ENCODE measurements around the gene PIP5K1B. TPM values are rescaled to one million over a fixed set of nuclear protein-coding genes. Genes with fewer than 3 reads are reported as not detected.
"Not testable (repeated sequence)": the region's sequence is repeated elsewhere in the genome, so short reads cannot be mapped to it uniquely, and the experiment has no call there.

The PIP5K1B gene, protein sequence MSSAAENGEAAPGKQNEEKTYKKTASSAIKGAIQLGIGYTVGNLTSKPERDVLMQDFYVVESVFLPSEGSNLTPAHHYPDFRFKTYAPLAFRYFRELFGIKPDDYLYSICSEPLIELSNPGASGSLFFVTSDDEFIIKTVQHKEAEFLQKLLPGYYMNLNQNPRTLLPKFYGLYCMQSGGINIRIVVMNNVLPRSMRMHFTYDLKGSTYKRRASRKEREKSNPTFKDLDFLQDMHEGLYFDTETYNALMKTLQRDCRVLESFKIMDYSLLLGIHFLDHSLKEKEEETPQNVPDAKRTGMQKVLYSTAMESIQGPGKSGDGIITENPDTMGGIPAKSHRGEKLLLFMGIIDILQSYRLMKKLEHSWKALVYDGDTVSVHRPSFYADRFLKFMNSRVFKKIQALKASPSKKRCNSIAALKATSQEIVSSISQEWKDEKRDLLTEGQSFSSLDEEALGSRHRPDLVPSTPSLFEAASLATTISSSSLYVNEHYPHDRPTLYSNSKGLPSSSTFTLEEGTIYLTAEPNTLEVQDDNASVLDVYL
- total RNA-seq (ENCODE audit: insufficient read depth, low replicate concordance): 14.9 TPM

DNA sequence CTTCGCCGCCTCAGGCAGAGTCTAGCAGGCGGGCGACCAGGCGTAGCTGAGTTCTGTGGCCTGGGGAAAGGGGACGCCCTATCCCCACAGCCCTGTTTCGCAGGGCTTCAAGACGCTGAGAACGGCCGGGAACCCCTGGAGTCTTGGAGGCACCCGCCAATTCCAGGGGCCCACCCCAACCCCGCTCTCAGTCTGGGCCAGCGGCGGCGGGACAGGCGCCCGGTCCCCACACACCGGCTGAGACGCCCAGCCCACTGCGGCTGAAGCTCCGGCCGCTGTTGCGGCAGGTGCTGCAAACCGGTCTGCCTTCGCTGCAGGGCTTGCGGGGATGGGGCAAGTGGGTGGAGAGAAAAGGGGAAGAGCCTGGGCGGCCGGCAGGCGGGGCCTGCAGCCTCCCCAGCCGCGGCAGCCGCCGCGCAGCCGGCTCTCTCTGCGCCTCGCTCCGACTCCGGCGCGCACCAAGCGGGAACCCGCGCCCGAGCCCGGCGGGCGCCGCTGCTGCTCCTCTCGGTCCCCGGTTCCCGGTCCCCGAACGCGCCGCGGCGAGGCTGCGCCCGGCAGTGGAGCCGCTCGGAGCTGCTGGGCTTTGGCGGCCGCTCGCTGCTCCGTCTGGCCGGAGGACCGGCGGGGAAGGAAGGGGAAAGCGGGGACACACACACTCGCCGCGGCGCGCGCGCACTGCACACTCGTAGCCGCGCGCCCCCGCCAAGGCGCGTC, at the start of gene PIP5K1B:
PIP5K1B (plus strand) TSS at position 427 of the 717 bp plus-strand sequence. CDS start 117,375 bp downstream, outside the sequence.
- DNase-seq (ENCODE audit: low spot score): peak; percentile 80

DNA sequence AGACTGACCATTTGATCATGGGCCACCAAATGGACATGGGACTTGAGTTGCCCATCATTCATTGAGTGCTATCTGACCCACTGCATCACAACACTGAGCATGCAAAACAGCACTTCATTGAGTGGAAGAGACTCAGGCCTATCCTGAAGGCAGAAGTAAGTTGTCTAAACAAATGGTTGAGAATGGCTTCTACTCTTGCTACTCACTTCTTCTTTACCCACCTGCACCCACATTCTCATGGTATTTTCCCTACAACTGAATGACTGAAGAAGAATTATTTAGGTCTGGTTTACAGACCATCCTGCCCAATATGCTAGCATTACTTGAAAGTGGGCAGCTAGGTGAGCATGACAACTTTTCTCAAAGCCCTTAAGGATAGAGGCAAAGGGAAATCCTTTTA, 41.0 kb upstream of the PIP5K1B start:
- no peak for DNase-seq (ENCODE audit: low spot score)

DNA sequence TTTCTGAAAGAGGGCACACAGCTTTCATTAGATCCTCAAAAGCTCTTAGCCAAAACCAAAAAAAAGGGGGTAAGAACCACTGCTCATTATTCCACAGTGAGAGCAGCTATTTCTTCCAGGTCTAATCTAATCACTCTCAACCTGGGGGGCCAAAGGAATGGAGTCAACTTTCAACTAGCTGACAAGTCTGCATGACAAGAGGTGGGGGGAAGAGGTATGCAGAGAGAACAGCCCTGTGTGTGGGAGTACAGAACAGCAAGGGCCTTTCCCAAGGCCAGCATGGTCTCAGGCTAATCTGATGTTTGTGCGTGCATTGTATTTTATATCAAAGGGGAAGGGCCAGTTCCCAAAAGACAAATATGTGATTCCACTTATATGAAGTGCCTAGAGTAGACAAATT, 36.9 kb upstream of the PIP5K1B start:
- DNase-seq (ENCODE audit: low spot score): no peak

GRCh38 chr9:68669218-68669617, 35.8 kb upstream of the PIP5K1B start:
- DNase-seq (ENCODE audit: low spot score): no peak

- no peak for DNase-seq (ENCODE audit: low spot score)
Observed at GRCh38 chr9:68672215-68672614, 32.8 kb upstream of the PIP5K1B start.

- no peak for DNase-seq (ENCODE audit: low spot score)
Observed at GRCh38 chr9:68672625-68673024, 32.4 kb upstream of the PIP5K1B start.

DNA sequence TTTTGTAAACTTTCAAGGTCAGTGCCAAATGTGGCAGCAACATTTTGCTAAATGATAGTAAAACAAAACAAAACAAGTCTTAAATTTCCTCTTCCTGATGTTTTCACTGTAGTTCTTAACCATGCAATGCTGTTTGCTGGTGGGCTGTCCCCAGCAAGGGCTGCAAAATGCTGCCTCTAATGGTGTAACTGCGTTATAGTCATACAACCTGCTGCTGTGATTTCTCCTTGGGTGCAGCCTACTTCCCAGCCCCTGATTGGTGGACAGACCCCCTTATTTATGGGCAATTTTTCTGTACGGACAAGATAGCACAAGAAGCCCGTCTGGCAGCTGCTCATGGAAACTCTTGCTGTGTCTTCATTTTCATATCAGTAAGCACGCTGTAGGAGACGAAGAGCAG, 26.6 kb upstream of the PIP5K1B start:
- peak; percentile 59 for DNase-seq (ENCODE audit: low spot score)

DNA sequence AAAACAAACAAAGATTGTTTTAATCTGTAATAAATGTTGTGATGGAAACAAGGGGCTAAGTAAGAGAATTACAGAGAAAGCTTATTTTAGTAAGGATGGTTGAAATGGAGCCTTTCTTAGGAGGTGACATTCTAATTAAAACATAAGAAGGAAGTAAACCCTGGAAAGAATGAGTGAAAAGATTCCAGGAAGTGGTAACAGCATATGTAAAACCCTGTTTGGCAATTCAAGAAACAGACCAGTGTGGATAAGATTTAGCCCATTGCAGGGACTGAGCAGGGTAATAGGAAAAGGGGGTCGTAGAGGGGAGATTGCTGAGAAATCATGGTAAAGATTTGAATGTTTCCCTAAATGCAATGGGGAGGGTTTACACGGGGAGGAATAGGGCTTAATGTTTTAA, 21.6 kb upstream of the PIP5K1B start:
- DNase-seq (ENCODE audit: low spot score): no peak

DNA sequence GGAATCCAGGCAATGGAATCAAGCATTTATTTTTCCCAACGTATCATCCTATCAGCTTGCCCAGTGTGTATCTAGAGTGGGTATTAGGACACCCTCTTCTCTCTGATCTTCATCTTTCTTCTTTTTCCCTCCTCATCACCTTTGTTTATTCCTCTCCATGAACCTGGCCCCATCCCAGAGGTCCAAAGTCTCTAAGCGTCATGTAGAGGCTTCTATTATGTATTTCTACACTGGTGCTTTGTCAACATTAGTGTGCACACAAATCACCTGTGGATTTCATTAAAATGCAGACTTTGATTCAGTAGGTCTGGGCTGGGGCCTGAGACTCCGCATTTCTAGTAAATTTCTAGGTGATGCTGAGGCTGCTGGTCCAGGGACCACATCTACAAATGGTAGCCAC, 19.8 kb upstream of the PIP5K1B start:
- DNase-seq (ENCODE audit: low spot score): no peak

DNA sequence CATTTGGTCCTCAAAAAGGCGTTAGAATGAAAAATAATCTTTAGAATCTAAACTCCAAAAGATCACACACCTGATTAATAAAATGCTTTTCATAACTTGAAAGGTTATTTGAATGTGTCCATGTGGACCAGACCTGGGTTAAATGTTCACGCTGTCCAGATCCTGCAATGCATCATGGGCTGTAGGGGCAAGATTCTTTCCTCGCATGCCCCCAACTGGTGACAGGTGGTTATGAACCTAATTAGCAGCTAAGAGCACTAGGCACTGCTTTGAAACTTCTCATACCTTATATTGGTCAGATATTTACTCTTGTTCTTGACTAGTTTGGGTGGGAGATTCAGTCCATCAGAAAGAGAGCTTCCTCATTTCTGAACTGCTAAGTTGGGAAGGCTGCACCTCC, 19.3 kb upstream of the PIP5K1B start:
- DNase-seq (ENCODE audit: low spot score): no peak

DNA sequence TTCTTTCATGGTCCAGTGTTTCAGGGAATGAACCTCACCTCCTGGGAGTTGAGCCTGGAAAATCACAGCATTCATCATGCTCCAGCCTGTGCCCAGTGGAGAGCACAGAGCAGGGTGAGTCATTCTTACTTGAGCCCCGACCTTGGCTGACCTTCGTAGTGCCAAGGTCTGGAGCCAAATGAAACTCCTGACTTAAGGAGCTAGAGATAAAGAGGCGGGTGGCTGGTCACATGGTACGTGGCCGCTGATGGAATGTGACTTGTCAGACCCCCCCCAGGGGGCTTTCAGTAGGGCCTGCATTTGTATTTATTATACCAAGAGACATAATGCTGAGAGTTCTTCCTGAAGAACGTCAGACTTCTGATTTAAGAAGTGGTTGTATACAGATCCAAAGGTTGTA, 15.0 kb upstream of the PIP5K1B start:
- peak; percentile 76 for DNase-seq (ENCODE audit: low spot score)

DNA sequence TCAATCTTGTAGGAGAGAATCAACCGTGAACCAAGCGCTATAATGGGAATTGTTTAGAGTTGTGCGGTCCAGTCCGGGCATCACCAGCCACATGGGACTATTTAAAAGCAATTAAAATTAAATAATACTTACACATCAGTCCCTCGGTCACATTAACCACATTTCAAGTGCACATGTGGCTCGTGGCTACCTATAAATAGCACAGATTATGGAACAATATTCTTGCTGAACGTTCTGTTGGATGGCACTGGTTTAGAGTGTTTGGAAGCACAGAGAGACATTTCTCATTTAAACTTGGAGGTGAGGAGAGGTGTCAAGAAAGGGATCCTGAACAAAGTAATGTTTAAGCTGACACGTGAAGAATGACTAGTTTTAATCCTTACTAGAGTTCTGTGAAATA, 12.5 kb upstream of the PIP5K1B start:
- DNase-seq (ENCODE audit: low spot score): no peak

- no peak for DNase-seq (ENCODE audit: low spot score)
Observed at GRCh38 chr9:68694125-68694524, 10.9 kb upstream of the PIP5K1B start.

- no peak for DNase-seq (ENCODE audit: low spot score)
Observed at GRCh38 chr9:68697851-68698250, 7.2 kb upstream of the PIP5K1B start.

DNA sequence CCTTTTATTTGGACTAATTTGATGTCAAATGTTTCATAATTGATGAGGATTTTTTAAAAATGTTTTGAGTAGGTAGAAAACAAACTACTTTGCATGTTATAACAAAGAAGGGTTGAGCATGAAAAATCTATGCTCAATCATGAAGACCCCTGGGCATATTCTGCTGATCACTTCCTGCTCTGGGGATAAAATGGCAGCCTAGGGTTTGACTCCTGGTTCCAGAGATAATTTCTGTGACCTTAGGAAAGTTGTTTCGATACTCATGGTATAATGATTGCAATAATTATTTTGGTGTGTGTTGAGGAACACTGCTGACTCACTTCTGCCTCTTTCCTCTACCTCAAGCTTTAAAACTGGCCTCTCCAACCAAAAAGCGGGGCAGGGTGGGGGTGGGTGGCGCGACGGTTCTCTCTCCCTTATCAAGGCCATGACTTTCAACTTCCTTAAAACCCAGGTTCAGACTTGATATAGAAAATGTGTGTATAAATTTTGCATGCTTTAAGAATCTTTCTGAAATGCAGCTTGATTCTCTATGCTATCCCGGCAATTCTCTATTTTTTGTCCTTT, 6.0 kb upstream of the PIP5K1B start:
- DNase-seq (ENCODE audit: low spot score): no peak

- not testable (repeated sequence) for DNase-seq (ENCODE audit: low spot score)
Observed at GRCh38 chr9:68699625-68700024, 5.4 kb upstream of the PIP5K1B start.

DNA sequence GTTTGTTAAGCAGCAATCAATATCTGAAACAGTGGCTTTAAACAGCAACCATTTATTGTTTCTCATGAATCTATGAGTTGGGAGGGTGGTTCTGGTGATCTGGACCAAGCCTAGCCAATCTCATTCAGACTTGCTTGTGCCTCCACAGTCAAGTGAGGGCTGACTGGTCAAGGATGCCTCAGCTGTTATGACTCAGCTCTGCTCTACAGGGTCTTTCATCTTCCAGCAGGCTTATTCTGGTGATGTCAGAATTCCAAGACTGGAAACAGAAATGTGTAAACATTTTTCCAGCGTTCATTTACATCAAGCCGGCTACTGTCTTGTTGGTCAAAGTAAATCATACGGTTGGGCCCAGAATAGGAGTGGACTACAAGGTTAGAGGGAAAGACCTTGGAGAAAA, 2.5 kb upstream of the PIP5K1B start:
- peak; percentile 34 for DNase-seq (ENCODE audit: low spot score)

DNA sequence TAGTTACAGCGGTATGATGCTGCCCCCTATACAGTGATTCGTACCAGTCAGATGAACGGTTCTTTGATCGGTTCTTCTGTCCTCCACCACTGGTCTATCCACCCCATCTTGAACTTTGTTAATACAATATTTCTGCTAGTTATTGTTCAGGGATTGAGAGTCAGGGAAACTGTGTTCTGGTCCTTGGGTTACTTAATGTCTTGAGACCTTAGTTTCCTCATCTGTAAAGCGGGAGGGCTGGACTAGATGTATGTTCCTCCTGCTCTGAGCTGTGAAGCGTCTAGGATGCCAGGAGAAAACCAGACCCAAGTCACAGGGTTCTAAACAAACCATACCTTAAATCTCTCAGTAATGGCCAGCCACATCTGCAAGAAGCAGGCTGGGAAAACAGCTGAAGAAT, 1.4 kb upstream of the PIP5K1B start:
- DNase-seq (ENCODE audit: low spot score): no peak

DNA sequence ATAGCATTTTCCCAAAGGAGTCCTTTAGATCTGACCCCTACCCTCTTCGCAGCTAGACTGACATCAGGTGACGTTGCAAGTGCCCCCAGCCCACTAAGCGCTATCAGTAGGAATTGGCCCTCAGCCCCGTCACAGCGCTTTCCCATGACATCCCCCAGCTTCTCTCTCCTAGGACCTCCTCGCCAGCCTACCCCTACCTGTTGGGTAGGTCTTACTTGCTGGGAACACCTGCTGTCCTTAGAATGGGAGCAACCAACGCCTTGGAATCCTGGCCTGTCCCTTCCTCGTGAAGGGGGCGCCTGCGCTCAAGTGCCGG, 584 bp upstream of the PIP5K1B start:
- DNase-seq (ENCODE audit: low spot score): no peak

- DNase-seq (ENCODE audit: low spot score): peak; percentile 24
Observed at GRCh38 chr9:68705531-68706362, 707 bp downstream of the PIP5K1B start.

DNA sequence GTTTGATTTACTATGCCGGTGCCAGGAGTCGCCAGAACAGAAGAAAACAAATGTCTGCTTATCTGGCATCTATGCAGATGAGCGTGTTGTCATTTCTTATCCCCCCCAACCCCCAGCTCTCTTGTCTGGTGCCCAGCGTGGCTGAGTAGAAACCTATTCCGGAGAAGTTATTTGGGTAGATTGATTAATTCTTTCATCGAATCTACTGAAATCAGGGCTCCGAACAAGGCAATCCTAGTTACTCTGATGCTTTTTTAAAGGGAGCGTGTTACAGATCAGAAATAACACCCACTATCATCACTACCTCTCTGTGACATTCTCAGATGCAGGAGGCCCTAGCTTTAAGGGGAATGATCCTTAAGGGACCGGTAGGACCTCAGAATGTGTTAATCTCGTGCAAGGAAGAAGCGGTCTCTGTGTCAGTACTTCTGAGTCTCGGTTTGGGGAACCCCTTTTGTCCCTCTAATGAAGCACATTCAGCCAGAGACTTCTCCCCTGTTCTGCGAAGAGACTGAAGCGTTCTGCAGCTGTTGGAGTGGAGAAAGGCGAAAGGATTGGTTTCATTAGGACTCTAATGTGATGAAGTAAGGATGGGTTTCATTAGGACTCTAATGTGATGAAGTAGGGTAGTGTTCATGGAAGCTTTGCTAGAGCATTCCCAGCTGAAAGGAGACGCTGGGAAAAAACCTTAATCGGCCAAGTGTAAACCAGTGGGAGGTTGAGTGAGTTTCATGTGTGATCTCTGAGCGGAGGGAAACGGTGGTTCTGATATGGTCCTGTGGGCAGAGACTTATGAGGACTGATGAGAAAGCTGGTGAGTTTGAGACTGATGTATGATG, 1.5 kb downstream of the PIP5K1B start:
- DNase-seq (ENCODE audit: low spot score): no peak

Data from umbilical cord (tissue), 2 donors.